GM15510 (cell line): ENCODE measurements around the gene SLC28A3.

ENCODE experiments used
- POLR2A ChIP-seq: IDR thresholded peaks from 3 replicates; pipeline ENCODE4 v1.6.1; 2011; ENCODE audit warnings: borderline replicate concordance; ENCODE audit not compliant: insufficient read length; ENCODE audit errors: extremely low read depth

SLC28A3 gene

GRCh38 chr9:84238652-84239051 is 101.9 kb downstream of the SLC28A3 start:
- TF ChIP-seq POLR2A = no peak

- TF ChIP-seq POLR2A = no peak
These were observed 105.0 kb downstream of the SLC28A3 start for GRCh38 chr9:84235511-84235910.

GRCh38 chr9:84230355-84231145 is 110.0 kb downstream of the SLC28A3 start:
- no peak for TF ChIP-seq POLR2A

DNA sequence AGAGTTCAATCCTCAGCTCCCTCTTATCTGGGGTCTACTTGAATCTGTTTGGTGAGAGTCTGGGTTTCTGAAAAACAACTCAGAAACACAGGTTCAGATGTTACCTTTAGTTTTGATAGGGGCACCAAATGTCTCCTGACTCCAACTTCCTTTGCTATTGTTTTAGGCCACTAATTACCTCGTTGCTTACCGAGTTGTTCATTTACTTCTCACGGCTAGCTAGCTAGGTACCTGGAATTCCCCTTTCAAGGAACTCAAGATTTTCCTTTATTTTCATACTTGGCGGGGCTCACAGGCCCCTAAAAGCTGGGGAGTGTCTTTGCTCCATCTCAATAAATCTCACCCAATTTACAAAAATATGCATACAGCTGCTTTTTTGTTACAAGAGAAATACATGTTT is 111.4 kb downstream of the SLC28A3 start:
- TF ChIP-seq POLR2A = no peak

DNA sequence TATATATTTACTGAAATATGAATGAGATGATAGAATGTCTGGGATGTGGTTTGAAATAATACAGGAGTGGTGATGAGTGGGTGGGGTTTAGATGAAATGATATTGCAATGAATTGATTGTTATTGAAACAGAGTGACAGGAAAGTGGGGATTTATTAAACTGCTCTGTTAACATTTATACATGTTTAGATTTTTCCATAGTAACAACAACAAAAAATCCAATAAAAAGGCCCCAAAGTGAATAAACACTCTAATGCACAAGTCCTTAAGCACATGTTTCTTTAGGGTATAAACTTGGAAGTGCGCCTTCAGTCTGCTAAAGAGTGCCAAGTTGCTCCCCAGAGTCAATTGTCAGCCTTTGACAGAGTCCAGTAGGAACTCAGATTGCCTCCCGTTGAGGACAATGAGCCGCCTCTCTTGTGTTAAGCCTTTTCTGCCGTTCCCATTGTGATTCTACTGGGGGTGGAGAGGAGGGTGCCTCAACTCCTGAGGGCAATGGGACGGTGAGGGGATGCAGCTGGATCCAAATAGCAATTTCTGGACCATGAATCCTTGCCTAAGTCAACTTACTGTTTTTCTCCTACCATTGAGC is 112.3 kb downstream of the SLC28A3 start:
- TF ChIP-seq POLR2A = no peak

- TF ChIP-seq POLR2A = no peak
These were observed 114.4 kb downstream of the SLC28A3 start for GRCh38 chr9:84226126-84226525.
